A172 (cell line): ENCODE data around the gene GFOD1. TPM values are rescaled to one million over a fixed set of nuclear protein-coding genes. Genes with fewer than 3 reads are reported as not detected.
"Not testable (repeated sequence)": the region's sequence is repeated elsewhere in the genome, so short reads cannot be mapped to it uniquely, and the experiment has no call there.

Experiments
- DNase-seq: peaks from one replicate; pipeline ENCODE4 v3.0.0-alpha.2; 2015; ENCODE audit warnings: low spot score
- total RNA-seq: library from RNA; depleted of rRNA; stranded (reverse); fragments of >200 nt; shearing (Covaris generic); gene quantifications from 2 replicates; pipeline ENCODE4 v1.2.3, GENCODE V29; 2014

The GFOD1 gene
- total RNA-seq, 1 experiment from 2014 or later: 3.3 TPM

- no peak for DNase-seq
Measured at GRCh38 chr6:13441778-13442177, 45.6 kb downstream of the GFOD1 start.

GRCh38 chr6:13439644-13440043 is 47.8 kb downstream of the GFOD1 start:
- DNase-seq: no peak

DNA sequence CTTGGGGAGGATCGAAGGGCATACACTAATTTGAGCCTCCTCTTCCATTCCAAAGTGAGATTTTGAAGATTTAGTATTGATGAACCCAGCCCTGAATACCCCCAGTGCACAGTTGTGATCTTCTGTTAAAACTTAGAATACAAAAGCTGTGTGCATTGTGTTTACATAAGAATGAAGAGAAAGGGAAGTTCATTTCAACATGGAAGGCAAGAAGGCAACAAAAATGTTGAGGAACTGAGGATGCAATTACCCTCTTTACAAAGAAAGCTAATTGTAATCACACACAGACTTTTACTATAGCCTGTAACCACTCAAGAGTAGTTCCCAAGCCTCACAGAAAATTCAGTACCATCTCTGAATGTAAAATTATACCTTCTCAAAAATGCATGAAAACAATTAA is 49.3 kb downstream of the GFOD1 start:
- DNase-seq: no peak

DNA sequence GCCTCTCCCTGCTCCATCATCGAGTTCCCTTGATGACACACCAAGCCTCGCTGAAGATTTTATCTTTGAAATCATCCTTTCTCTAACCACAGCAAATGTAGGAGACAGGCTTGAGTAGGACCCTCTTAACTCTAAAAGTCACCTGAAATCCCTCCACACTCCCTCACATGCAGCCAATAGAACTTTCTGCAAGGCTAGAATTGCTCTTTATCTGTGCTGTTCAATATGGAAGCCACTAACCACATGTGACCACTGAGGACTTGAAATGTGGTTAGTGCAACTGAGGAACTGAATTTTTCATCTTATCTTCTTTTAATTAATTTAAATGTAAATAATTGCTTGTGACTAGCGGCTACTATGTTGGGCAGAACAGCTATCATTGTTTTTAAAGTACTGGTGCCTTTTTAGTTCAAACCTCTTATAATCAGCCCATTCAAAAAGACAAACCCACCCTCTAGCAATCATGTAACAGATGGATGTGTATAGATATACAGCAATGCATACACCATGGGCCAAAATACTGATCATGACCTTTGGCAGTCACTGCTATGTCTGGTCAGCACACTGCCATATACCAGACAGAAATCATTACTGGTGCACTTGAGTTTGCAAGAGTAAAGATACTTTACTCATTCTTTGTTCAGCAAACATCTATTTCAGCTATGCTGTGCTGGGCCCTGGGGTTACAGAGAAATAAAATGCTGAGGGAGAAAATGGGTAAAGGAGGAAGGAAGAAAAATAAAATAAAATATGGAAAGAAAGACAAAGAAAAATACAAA is 50.0 kb downstream of the GFOD1 start:
- no peak for DNase-seq

GRCh38 chr6:13436399-13437217 is 50.8 kb downstream of the GFOD1 start:
- DNase-seq: no peak

- DNase-seq: no peak
Measured at GRCh38 chr6:13435477-13436246, 51.7 kb downstream of the GFOD1 start.

- no peak for DNase-seq
Measured at GRCh38 chr6:13434777-13435176, 52.6 kb downstream of the GFOD1 start.

DNA sequence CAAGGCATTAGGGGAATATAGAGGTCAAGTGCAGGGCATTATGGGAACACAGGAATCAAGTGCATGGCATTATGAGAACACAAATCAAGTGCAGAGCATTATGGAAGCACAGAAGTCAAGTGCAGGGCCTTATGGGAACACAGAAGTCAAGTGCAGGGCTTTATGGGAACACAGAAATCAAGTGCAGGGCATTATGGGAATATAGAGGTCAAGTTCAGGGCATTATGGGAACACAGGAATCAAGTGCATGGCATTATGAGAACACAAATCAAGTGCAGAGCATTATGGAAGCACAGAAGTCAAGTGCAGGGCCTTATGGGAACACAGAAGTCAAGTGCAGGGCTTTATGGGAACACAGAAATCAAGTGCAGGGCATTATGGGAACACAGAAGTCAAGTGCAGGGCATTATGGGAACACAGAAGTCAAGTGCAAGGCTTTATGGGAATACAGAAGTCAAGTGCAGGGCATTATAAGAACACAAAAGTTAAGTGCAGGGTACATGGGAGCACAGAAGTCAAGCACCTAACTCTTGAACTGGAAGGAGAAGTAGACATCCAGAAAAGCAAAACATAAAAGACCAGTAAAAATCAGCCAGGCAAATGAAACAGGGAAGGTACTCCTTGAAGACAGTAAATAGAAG is 53.1 kb downstream of the GFOD1 start:
- DNase-seq: not testable (repeated sequence)

DNA sequence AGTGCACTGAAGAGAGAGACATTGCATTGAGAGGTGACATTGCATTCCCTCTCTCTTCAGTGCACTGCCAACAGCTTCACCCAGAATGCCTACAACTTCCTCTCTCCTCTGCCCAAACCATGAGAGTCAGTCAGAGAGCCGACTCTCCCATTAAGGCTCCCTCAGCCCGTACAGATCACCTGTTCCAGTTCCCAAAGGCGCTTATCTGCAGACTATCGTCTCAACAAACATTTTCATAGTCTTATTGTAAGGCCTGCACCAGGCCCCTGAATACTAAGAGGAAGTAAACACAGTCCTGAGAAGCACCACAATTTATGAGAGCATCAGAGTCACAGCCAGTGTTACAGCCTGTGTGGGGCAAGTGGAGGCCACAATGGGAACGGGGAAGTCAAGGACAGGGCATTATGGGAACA is 53.7 kb downstream of the GFOD1 start:
- DNase-seq: no peak

DNA sequence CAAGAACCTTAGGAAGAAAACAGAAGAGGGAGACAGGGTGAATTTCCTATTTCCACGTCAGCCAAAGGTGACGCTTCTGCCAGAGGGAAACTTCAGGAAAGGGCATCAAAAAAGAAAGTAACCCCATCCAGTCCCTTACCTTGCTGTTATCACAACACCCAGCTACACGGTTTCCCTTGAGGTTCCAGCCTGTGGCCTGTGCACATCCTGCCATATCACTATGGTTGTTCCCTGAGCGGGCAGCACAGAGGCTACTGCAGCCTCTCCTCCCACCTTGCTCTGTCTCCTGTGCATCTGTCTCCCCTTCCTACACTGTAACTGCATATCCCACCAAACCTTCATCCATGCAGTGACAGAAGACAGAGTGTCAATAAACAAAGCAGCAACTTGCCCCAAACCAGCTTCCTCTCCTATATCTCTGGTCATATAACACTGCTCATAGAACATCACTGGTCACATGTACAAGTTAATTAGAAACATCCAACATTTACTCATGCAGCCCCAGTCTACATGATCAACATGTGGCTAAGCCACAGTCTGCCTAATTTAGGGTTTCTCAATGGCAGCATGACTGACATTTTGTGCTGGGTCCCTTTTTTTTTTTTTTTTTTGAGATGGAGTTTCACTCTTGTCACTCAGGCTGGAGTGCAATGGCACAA is 54.7 kb downstream of the GFOD1 start:
- DNase-seq: no peak

- peak; percentile 14 for DNase-seq
Measured at GRCh38 chr6:13431861-13432465, 55.4 kb downstream of the GFOD1 start.

- DNase-seq: no peak
Measured at GRCh38 chr6:13431059-13431656, 56.2 kb downstream of the GFOD1 start.

DNA sequence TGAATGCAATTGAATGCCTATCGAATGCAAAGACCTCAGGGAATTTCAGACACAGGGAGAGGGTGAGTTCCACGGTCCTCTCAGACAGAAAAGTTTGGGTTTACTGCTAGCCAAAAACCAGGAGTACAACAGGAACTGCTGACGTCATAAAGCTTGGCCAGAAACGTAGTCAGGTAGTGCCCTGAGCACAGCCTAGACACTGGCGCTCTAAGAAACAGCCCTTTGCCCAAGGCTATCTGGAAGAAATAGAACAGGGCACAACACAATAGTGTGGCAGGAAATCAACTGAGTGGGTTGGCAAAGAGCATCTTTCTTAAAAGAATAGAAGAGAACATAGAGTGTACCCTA is 58.0 kb downstream of the GFOD1 start:
- no peak for DNase-seq

DNA sequence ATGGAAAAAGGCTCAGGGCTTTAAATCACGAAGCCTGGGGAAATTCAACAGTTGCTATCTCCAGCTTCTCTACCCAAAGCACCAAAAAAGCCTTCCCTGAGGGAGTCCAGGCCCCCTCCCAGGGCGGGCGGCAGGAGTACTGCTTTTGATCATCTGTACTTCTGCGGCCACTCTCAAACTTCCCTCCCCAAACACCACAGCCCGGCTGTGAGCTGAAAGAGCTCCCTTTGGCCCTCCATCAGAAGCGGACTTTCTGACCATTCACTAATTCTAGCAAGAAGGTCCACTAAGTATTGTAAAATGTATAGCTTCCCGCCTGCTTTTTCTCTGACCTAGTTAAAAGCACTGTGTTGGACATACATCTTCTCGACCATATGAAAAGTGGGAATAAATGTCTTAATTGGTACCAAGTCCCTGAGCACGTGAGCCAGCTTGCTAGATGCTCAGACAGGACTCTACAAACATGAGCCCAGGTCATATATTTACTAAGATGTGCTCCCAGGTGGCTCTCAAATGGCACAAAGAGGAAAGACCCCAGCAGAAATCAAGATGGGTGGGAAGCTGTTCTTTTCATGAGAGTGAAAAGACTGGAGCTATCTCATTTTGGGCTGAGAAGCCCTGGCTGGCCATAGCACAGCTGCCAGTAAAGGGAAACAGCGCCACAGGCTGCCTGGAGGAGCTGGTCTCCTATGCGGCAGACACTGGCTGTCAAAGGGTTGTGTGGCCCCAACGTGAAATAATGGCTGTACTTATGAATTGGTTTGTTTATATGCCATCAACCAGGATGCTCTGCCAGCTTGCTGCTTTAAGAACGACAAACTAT is 58.6 kb downstream of the GFOD1 start:
- no peak for DNase-seq

DNA sequence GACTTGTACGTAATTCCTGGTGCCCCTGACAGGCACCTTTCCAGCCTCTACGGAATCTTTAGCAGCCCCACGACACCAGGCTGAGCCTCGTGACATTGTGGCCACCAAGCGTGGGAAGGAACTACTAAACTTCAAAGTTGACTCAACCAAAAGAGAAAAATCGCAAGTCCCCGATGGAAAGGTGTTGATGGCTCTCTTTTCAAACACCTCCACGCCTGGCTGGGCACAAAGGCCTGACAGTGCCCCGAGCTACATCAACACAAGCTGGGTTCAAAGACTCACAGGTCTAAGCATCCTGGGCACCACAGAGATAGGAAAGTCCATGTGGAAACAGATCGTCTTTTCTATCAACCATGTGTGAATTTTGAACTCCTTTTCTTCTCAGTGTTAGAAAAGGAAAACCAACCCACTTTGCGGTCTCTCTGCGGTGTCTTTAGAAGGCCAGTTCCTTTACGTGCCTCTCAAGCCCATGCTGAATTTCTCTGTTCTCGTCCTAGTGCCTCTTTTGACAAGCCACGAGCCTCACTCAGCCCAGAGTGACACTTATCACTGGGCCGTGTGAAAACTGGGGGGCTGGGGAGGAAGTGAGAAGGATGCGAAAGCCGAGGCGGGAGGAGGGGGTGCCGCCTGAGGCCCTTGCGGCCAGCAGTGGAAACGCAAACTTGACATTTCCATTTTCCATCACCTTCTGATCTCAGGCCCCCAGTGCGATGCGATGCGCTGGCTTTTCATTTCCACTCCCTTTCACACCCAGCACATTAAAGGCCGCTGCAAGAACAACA is 59.4 kb downstream of the GFOD1 start:
- no peak for DNase-seq

DNA sequence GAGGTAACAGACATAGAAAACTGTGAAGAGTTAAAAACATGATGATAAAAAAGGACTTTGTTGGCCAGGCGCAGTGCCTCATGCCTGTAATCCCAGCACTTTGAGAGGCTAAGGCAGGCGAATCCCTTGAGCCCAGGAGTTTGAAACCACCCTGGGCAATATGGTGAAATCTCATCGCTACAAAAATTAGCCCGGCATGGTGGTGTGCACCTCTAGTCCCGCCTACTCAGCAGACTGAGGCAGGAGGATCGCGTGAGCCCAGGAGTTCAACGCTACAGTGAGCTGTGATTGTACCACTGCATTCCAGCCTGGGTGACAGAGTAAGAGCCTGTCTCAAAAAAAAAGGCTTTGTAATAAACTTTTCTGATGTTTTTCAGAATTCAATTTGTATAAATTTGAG is 60.1 kb downstream of the GFOD1 start:
- no peak for DNase-seq

- DNase-seq: no peak
Measured at GRCh38 chr6:13425943-13426931, 61.2 kb downstream of the GFOD1 start.
